CD4-positive, alpha-beta T cell (primary cell): ENCODE measurements around the gene TARS2. TPM values are rescaled to one million over a fixed set of nuclear protein-coding genes. Genes with fewer than 3 reads are reported as not detected.

Source experiments
- ATAC-seq: fragments of 200-7000 bp; cut with Tn5 transposase; one replicate; pipeline ENCODE4 v1.10.0; 2022; ENCODE audit warnings: mild to moderate bottlenecking; ENCODE audit not compliant: poor library complexity
- CTCF ChIA-PET: fragments of 350-600 bp; sonication (Branson Sonifier 250); formaldehyde crosslinking; loops from one replicate; lab custom pipeline; 2021; ENCODE audit warnings: antibody characterized with exemption, inconsistent platforms; lab: Charles Lee
- POLR2A ChIA-PET: fragments of 350-600 bp; sonication (Branson Sonifier 250); formaldehyde crosslinking; loops from one replicate; lab custom pipeline; 2021; ENCODE audit warnings: antibody characterized with exemption, inconsistent platforms; lab: Charles Lee
- DNase-seq, 14 experiments: peaks; one replicate each; pipeline ENCODE4 v3.0.0-alpha.2; 2013 to 2020; ENCODE audit warnings: mixed read lengths in 2 of 14
- H3K27ac ChIP-seq, 2 donors: one replicate each; pipeline versions ENCODE4 v1.5.1 to v1.7.0; 2013; ENCODE audit warnings: low read length in 2 of 2, low read depth in 1 of 2, mild to moderate bottlenecking in 1 of 2
- H3K27me3 ChIP-seq, 2 experiments: 1 replicate in 1 of 2; 2 replicates in 1 of 2; pipeline versions ENCODE4 v1.6.1 to v1.7.0; 2013; ENCODE audit warnings: low read length in 2 of 2, control low read depth in 1 of 2, mild to moderate bottlenecking in 1 of 2, moderate library complexity in 1 of 2; ENCODE audit not compliant: insufficient read depth in 2 of 2, control insufficient read depth in 1 of 2
- H3K36me3 ChIP-seq: one replicate; pipeline ENCODE4 v1.6.1; 2013; ENCODE audit warnings: low read length, control low read depth; ENCODE audit not compliant: insufficient read depth
- H3K4me1 ChIP-seq: one replicate; pipeline ENCODE4 v1.6.1; 2013; ENCODE audit warnings: low read length, control low read depth; ENCODE audit not compliant: insufficient read depth
- H3K4me3 ChIP-seq: one replicate; pipeline ENCODE4 v1.5.1; 2013; ENCODE audit warnings: mild to moderate bottlenecking, low read length, moderate library complexity
- H3K9me3 ChIP-seq, 2 experiments: 1 replicate in 1 of 2; 2 replicates in 1 of 2; pipeline versions ENCODE4 v1.6.1 to v1.7.0; 2013; ENCODE audit warnings: low read length in 2 of 2, mild to moderate bottlenecking in 2 of 2, control low read depth in 1 of 2, moderate library complexity in 1 of 2; ENCODE audit not compliant: control insufficient read depth in 1 of 2, insufficient read depth in 1 of 2
- H3K27ac Mint-ChIP-seq: one replicate; pipeline ENCODE4 v1.8.0; 2020; ENCODE audit warnings: mixed read lengths
- H3K27me3 Mint-ChIP-seq: one replicate; pipeline ENCODE4 v1.8.0; 2021; ENCODE audit warnings: mixed read lengths
- H3K36me3 Mint-ChIP-seq: one replicate; pipeline ENCODE4 v1.8.0; 2021; ENCODE audit warnings: low read depth, mixed read lengths
- H3K4me1 Mint-ChIP-seq: one replicate; pipeline ENCODE4 v1.8.0; 2021; ENCODE audit warnings: low read depth, mixed read lengths
- H3K4me3 Mint-ChIP-seq: one replicate; pipeline ENCODE4 v1.8.0; 2020; ENCODE audit warnings: mild to moderate bottlenecking, mixed read lengths
- H3K9me3 Mint-ChIP-seq: one replicate; pipeline ENCODE4 v1.8.0; 2020; ENCODE audit warnings: mixed read lengths
- CTCF ChIP-seq: fragments of 200-600 bp; IDR thresholded peaks from one replicate; pipeline ENCODE4 v1.8.0; 2022; ENCODE audit warnings: antibody characterized with exemption, mild to moderate bottlenecking
- intact Hi-C, 2 experiments: fragments of 100-400 bp; cut with DNase I in 1 of 2; cut with micrococcal nuclease in 1 of 2; formaldehyde crosslinking; loops; one replicate each; pipeline versions ENCODE4 v1.15.1 to v1.9.0; 2023 to 2025; cut with DNase I, micrococcal nuclease
- total RNA-seq, 174 experiments: library from RNA in 2 of 174; stranded (reverse) in 2 of 174; gene quantifications; one replicate each; pipeline ENCODE4 v1.2.3 and lab custom pipeline; 2021 to 2026

TARS2 gene
- total RNA-seq, 2 experiments from 2014 or later: 22.8 to 25.3 TPM

GRCh38 chr1:150466964-150467363 lies 20.3 kb upstream of the TARS2 start:
- no peak for ATAC-seq
- H3K27me3 ChIP-seq: no peaks in the 10 kb centered on the region
- H3K36me3 ChIP-seq: peaks cover 66% of the 10 kb centered on the region
- Mint-ChIP-seq H3K9me3 (no peaks in the 10 kb centered on the region), H3K36me3 (peaks cover 53% of the 10 kb centered on the region), H3K27me3 (no peaks in the 10 kb centered on the region), H3K4me3 (no peak overlapping the region), H3K4me1 (peaks cover 5% of the 10 kb centered on the region), H3K27ac (no peak overlapping the region)
- intact Hi-C loops: loop anchor here in 1 of 2 experiments (10.0 kb wide), 2 partner anchors 508 to 688 kb away; partner anchors contain the start of genes CERS2 and TNFAIP8L2
- ChIA-PET POLR2A (no interaction called here), CTCF (no interaction called here)
- no peak for DNase-seq
- H3K4me1 ChIP-seq: no peaks in the 10 kb centered on the region
- H3K27ac ChIP-seq: no peak overlapping the region
- H3K4me3 ChIP-seq: no peak overlapping the region
- no peak for TF ChIP-seq CTCF
- no peaks in the 10 kb centered on the region for H3K9me3 ChIP-seq

- CTCF ChIA-PET: no interaction called here
- H3K9me3 Mint-ChIP-seq: no peaks in the 10 kb centered on the region
- POLR2A ChIA-PET: no interaction called here
- H3K4me3 ChIP-seq: no peak overlapping the region
- H3K27ac Mint-ChIP-seq: no peak overlapping the region
- H3K27me3 ChIP-seq: no peaks in the 10 kb centered on the region
- H3K36me3 ChIP-seq: peaks cover 78% of the 10 kb centered on the region
- peaks cover 3% of the 10 kb centered on the region for H3K4me1 Mint-ChIP-seq
- H3K27ac ChIP-seq: no peak overlapping the region
- H3K4me3 Mint-ChIP-seq: no peak overlapping the region
- ATAC-seq (no peak), DNase-seq (no peak)
- H3K9me3 ChIP-seq: no peaks in the 10 kb centered on the region
- H3K27me3 Mint-ChIP-seq: no peaks in the 10 kb centered on the region
- intact Hi-C loops: loop anchor here in 1 of 2 experiments (10.0 kb wide), 2 partner anchors 506 to 686 kb away; partner anchors contain the start of genes CERS2 and TNFAIP8L2
- H3K4me1 ChIP-seq: no peaks in the 10 kb centered on the region
- TF ChIP-seq CTCF: no peak
- peaks cover 73% of the 10 kb centered on the region for H3K36me3 Mint-ChIP-seq
These were observed 17.9 kb upstream of the TARS2 start for GRCh38 chr1:150469291-150469690.

- intact Hi-C loops: no loop called here
- ATAC-seq (no peak), DNase-seq (no peak)
- no peaks in the 10 kb centered on the region for H3K9me3 Mint-ChIP-seq
- no peak overlapping the region for H3K27ac ChIP-seq
- no peaks in the 10 kb centered on the region for H3K9me3 ChIP-seq
- no peak overlapping the region for H3K27ac Mint-ChIP-seq
- no peaks in the 10 kb centered on the region for H3K27me3 ChIP-seq
- POLR2A ChIA-PET: interaction anchor here (1.0 kb wide), 1 partner anchor 15 kb away, joined by 3 read pairs; the partner anchor contains the start of gene TARS2
- no peaks in the 10 kb centered on the region for H3K27me3 Mint-ChIP-seq
- CTCF ChIA-PET: no interaction called here
- H3K4me3 ChIP-seq: no peak overlapping the region
- peaks cover 6% of the 10 kb centered on the region for H3K4me1 Mint-ChIP-seq
- peaks cover 63% of the 10 kb centered on the region for H3K36me3 Mint-ChIP-seq
- no peaks in the 10 kb centered on the region for H3K4me1 ChIP-seq
- TF ChIP-seq CTCF: no peak
- H3K36me3 ChIP-seq: peaks cover 49% of the 10 kb centered on the region
- no peak overlapping the region for H3K4me3 Mint-ChIP-seq
These were observed 14.5 kb upstream of the TARS2 start for GRCh38 chr1:150472601-150473200.
